WI38 (cell line): ENCODE measurements around the gene FBXL7.

ENCODE experiments used
- H3K4me3 ChIP-seq: 2 replicates; pipeline ENCODE4 v1.5.1; 2011; ENCODE audit warnings: low read depth, mild to moderate bottlenecking, control low read depth, low read length
- CTCF ChIP-seq: IDR thresholded peaks from 2 replicates; pipeline ENCODE4 v1.5.1; 2012; ENCODE audit warnings: low read depth, mild to moderate bottlenecking, control low read depth, low read length

Gene FBXL7

GRCh38 chr5:15980835-15981234 lies 480.9 kb downstream of the FBXL7 start:
- H3K4me3 ChIP-seq, result no peak overlapping the region
- TF ChIP-seq CTCF, result no peak

DNA sequence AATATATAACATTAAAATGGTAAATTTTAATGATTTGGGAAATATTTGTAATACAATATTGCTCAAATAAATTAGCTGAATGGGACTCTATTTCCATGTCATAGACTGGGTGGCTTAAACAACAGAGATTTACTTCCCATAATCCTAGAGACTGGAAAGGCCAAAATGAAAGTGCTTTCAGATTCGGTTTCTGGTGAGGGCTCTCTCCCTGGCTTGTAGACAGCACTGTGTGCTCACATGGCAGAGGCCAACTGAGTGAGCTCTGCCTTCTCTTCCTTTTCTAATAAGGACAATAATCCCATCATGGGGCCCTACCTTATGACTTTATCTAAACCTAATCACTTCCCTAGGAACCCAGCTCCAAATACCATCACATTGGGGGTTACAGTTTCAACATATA lies 483.4 kb downstream of the FBXL7 start:
- TF ChIP-seq CTCF, result no peak
- no peak overlapping the region for H3K4me3 ChIP-seq
